GM23338 (cell line): ENCODE data around the gene PPP1CA. TPM values are rescaled to one million over a fixed set of nuclear protein-coding genes. Genes with fewer than 3 reads are reported as not detected.
A peak's percentile ranks its signal among the peaks of the same experiment; 100 is the strongest.

Experiments
- ATAC-seq: fragments of 200-7000 bp; cut with Tn5 transposase; 3 replicates; pipeline ENCODE4 v1.9.1; 2020
- DNase-seq: peaks from one replicate; pipeline ENCODE4 v3.0.0-alpha.2; 2015; ENCODE audit warnings: low spot score
- H2AFZ ChIP-seq: fragments of 200-600 bp; sonication (generic); 2 replicates; pipeline ENCODE4 v1.8.0; 2016; ENCODE audit warnings: antibody characterized with exemption, mild to moderate bottlenecking, moderate library complexity
- H3F3A ChIP-seq: fragments of 200-600 bp; sonication (generic); replicated peaks from 2 replicates; pipeline ENCODE4 v1.8.0; 2017; ENCODE audit warnings: antibody characterized with exemption, mixed run types, low read depth
- H3K27ac ChIP-seq: fragments of 200-600 bp; sonication (generic); 2 replicates; pipeline ENCODE4 v1.6.1; 2016; ENCODE audit warnings: low read depth
- H3K27me3 ChIP-seq: fragments of 200-600 bp; sonication (generic); 2 replicates; pipeline ENCODE4 v1.8.0; 2016; ENCODE audit warnings: mild to moderate bottlenecking, mixed run types, moderate library complexity; ENCODE audit not compliant: insufficient read depth
- H3K36me3 ChIP-seq: fragments of 200-600 bp; sonication (generic); 2 replicates; pipeline ENCODE4 v1.8.0; 2016; ENCODE audit warnings: mild to moderate bottlenecking; ENCODE audit not compliant: insufficient read depth
- H3K4me1 ChIP-seq: fragments of 200-600 bp; sonication (generic); 2 replicates; pipeline ENCODE4 v1.8.0; 2016; ENCODE audit warnings: mild to moderate bottlenecking, moderate library complexity; ENCODE audit not compliant: insufficient read depth
- H3K4me2 ChIP-seq: fragments of 200-600 bp; sonication (generic); 2 replicates; pipeline ENCODE4 v1.7.1; 2017; ENCODE audit warnings: mixed run types
- H3K4me3 ChIP-seq: fragments of 200-600 bp; sonication (generic); 2 replicates; pipeline ENCODE4 v1.6.1; 2016; ENCODE audit warnings: mixed run types
- H3K79me2 ChIP-seq: fragments of 200-600 bp; sonication (generic); replicated peaks from 2 replicates; pipeline ENCODE4 v1.8.0; 2017; ENCODE audit warnings: mild to moderate bottlenecking; ENCODE audit not compliant: insufficient read depth
- H3K9me2 ChIP-seq: fragments of 200-600 bp; sonication (generic); 2 replicates; pipeline ENCODE4 v1.8.0; 2017; ENCODE audit not compliant: insufficient read depth
- H4K20me1 ChIP-seq: fragments of 200-600 bp; sonication (generic); replicated peaks from 2 replicates; pipeline ENCODE4 v1.8.0; 2017; ENCODE audit warnings: mild to moderate bottlenecking; ENCODE audit not compliant: insufficient read depth
- H3K27ac Mint-ChIP-seq: 2 replicates; pipeline ENCODE4 v1.8.0; 2020; ENCODE audit warnings: inconsistent platforms, mild to moderate bottlenecking, moderate library complexity, mixed read lengths
- H3K27me3 Mint-ChIP-seq: 3 replicates; pipeline ENCODE4 v1.8.0; 2022; ENCODE audit warnings: low read depth, mild to moderate bottlenecking, moderate library complexity, mixed read lengths, inconsistent platforms; ENCODE audit not compliant: insufficient read depth, poor library complexity
- H3K36me3 Mint-ChIP-seq: 3 replicates; pipeline ENCODE4 v1.8.0; 2021; ENCODE audit warnings: low read depth, mild to moderate bottlenecking, inconsistent platforms, moderate library complexity, mixed read lengths
- H3K4me1 Mint-ChIP-seq: 3 replicates; pipeline ENCODE4 v1.8.0; 2020; ENCODE audit warnings: mild to moderate bottlenecking, inconsistent platforms, mixed read lengths
- H3K4me3 Mint-ChIP-seq: 3 replicates; pipeline ENCODE4 v1.8.0; 2021; ENCODE audit warnings: moderate library complexity, mild to moderate bottlenecking, inconsistent platforms, mixed read lengths
- H3K9me3 Mint-ChIP-seq: 3 replicates; pipeline ENCODE4 v1.8.0; 2020; ENCODE audit warnings: moderate library complexity, mild to moderate bottlenecking, inconsistent platforms, mixed read lengths
- CREB1 ChIP-seq: fragments of 250-450 bp; sonication (Bioruptor Pico); IDR thresholded peaks from 2 replicates; pipeline ENCODE4 v1.5.0; 2020; ENCODE audit warnings: low read depth, mild to moderate bottlenecking, moderate library complexity
- CTCF ChIP-seq, 2 experiments: fragments of 200-600 bp in 1 of 2; sonication (generic) in 1 of 2; conservative IDR thresholded peaks; 2 replicates each; pipeline versions ENCODE4 v1.5.1 to v1.6.1; 2016 to 2017; ENCODE audit warnings: antibody characterized with exemption in 2 of 2, low read depth in 2 of 2, mild to moderate bottlenecking in 2 of 2, moderate library complexity in 1 of 2
- ETS1 ChIP-seq: IDR thresholded peaks from 2 replicates; pipeline ENCODE4 v1.6.1; 2016; ENCODE audit warnings: antibody characterized with exemption
- EZH2 ChIP-seq: fragments of 200-600 bp; sonication (generic); IDR thresholded peaks from one replicate; pipeline ENCODE4 v1.8.0; 2017; ENCODE audit warnings: antibody characterized with exemption, mild to moderate bottlenecking, low read depth; ENCODE audit not compliant: unreplicated experiment
- EZH2phosphoT487 ChIP-seq: fragments of 200-600 bp; sonication (generic); IDR thresholded peaks from one replicate; pipeline ENCODE4 v1.8.1; 2018; ENCODE audit warnings: antibody characterized with exemption; ENCODE audit not compliant: unreplicated experiment
- JUNB ChIP-seq: IDR thresholded peaks from one replicate; pipeline ENCODE4 v1.6.1; 2016; ENCODE audit warnings: antibody characterized with exemption; ENCODE audit not compliant: unreplicated experiment
- NANOG ChIP-seq: IDR thresholded peaks from 2 replicates; pipeline ENCODE4 v1.6.1; 2016; ENCODE audit warnings: antibody characterized with exemption, borderline replicate concordance
- POLR2AphosphoS5 ChIP-seq: IDR thresholded peaks from 2 replicates; pipeline ENCODE4 v1.6.1; 2016; ENCODE audit warnings: antibody characterized with exemption, low read depth
- REST ChIP-seq: IDR thresholded peaks from one replicate; pipeline ENCODE4 v1.6.1; 2018; ENCODE audit warnings: antibody characterized with exemption; ENCODE audit not compliant: unreplicated experiment
- STAT1 ChIP-seq: IDR thresholded peaks from one replicate; pipeline ENCODE4 v1.6.1; 2016; ENCODE audit warnings: antibody characterized with exemption; ENCODE audit not compliant: unreplicated experiment
- ZNF114 ChIP-seq: fragments of 250-450 bp; sonication (Bioruptor Pico); IDR thresholded peaks from 2 replicates; pipeline ENCODE4 v1.5.0; 2020; ENCODE audit warnings: mild to moderate bottlenecking, moderate library complexity
- ZNF331 ChIP-seq: fragments of 250-450 bp; sonication (Bioruptor Pico); IDR thresholded peaks from 2 replicates; pipeline ENCODE4 v1.5.0; 2020; ENCODE audit warnings: low read depth, mild to moderate bottlenecking, moderate library complexity
- ZNF462 ChIP-seq: fragments of 250-450 bp; sonication (Bioruptor Pico); IDR thresholded peaks from 2 replicates; pipeline ENCODE4 v1.5.0; 2020; ENCODE audit warnings: mild to moderate bottlenecking, moderate library complexity
- polyA plus RNA-seq: library from polyadenylated mRNA; unstranded; fragments of >200 nt; fragmentation: Nextera tagmentation; extraction: Ambion mirVana; gene quantifications from 2 replicates; pipeline ENCODE4 v1.2.1, GENCODE V29; 2016
- total RNA-seq: library from RNA; depleted of rRNA; stranded (reverse); fragments of >200 nt; shearing (Covaris generic); gene quantifications from 2 replicates; pipeline ENCODE4 v1.2.3, GENCODE V29; 2014

PPP1CA gene
- total and polyA plus RNA-seq, 2 experiments from 2014 or later, result 217 to 237 TPM

- Histone ChIP-seq H2AFZ (no peak overlapping the region), H3K27ac (peak overlapping the region; percentile 81; the same call in 1 of the 2 replicates), H4K20me1 (peaks cover 8% of the 10 kb centered on the region; the same call in 1 of the 2 replicates), H3K4me1 (peaks cover 24% of the 10 kb centered on the region), H3K36me3 (no peaks in the 10 kb centered on the region), H3K79me2 (peaks cover 16% of the 10 kb centered on the region), H3K27me3 (no peaks in the 10 kb centered on the region), H3K4me2 (peak overlapping the region; percentile 91), H3K4me3 (peak overlapping the region; percentile 88), H3K9me2 (no peaks in the 10 kb centered on the region), H3F3A (0 out of 2 replicates have a peak, but pooled peaks cover 4% of the 10 kb centered on the region)
- H3K4me1 Mint-ChIP-seq, result peaks cover 30% of the 10 kb centered on the region
- ATAC-seq, result peak; percentile 2
- H3K27me3 Mint-ChIP-seq, result peaks cover 13% of the 10 kb centered on the region
- no peak for DNase-seq
- H3K9me3 Mint-ChIP-seq, result no peaks in the 10 kb centered on the region
- H3K4me3 Mint-ChIP-seq, result peak overlapping the region; percentile 76
- TF ChIP-seq ETS1 (no peak), ZNF462 (no peak), ZNF114 (CRISPR knock-in tag) (no peak), CTCF (conservative IDR thresholded peaks at IDR 0.05; ENCODE audit: low read depth in 2 of 2) (no peak), JUNB (no peak), CREB1 (CRISPR knock-in tag) (no peak), NANOG (no peak), POLR2AphosphoS5 (no peak), REST (no peak), ZNF331 (CRISPR knock-in tag) (no peak), STAT1 (no peak), EZH2 (no peak), EZH2phosphoT487 (no peak)
- H3K27ac Mint-ChIP-seq, result no peak overlapping the region
- H3K36me3 Mint-ChIP-seq, result peaks cover 37% of the 10 kb centered on the region
Observed at GRCh38 chr11:67400942-67401494, 640 bp downstream of the PPP1CA start.
